ENCODE data around the gene PHKA1. TPM values are rescaled to one million over a fixed set of nuclear protein-coding genes. Genes with fewer than 3 reads are reported as not detected.

Gene PHKA1
- total and polyA plus RNA-seq, 2 donors from 2014 or later = 2.6 to 3.4 TPM

DNA sequence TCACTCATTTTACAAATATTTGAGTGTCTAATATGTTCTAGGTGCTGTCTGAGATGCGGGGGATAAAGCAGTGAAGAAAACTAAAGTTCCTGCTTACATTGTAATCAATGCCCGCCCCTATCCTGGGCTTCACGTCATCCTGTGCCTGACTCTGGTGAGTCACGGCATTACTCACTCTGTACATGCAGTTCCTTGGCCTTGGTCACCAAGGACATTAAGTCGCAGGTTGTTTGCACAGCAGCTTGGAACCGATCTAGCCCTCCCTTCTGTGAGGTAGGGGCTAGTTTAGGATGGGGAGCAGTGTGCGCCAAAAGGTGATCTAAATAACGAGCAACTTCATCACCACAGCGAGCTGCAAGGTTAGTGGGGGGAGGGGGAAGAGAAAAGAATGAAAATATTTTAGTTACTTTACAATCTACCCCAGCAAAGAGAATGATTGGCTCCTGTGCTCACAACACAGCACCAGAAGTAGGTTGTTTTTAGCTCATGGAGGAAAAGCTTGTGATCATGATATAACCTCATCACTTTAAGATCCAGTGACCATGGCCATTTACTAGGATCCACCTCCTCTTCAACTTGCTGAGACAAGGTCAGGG lies 93.5 kb downstream of the PHKA1 start:
- Histone ChIP-seq H3K27ac (ENCODE audit: low read depth in 2 of 2, low read length in 2 of 2) (no peak overlapping the region), H3K9me3 (ENCODE audit: control insufficient read depth in 2 of 3, insufficient read depth in 1 of 3, low read length in 3 of 3) (no peaks in the 10 kb centered on the region), H3K4me1 (ENCODE audit: control insufficient read depth in 2 of 3, insufficient read depth in 2 of 3, low read depth in 1 of 3, low read length in 3 of 3) (no peaks in the 10 kb centered on the region), H3K4me3 (ENCODE audit: low read length in 3 of 3) (no peak overlapping the region), H3K9ac (ENCODE audit: low read length in 3 of 3) (no peak overlapping the region), H3K36me3 (ENCODE audit: control insufficient read depth in 2 of 3, insufficient read depth in 3 of 3, low read length in 3 of 3) (no peaks in the 10 kb centered on the region), H3K27me3 (ENCODE audit: control insufficient read depth, insufficient read depth, low read length) (no peaks in the 10 kb centered on the region)
- intact Hi-C loops (cut with DNase I) = no loop called here
- FAIRE-seq (no peak), DNase-seq (peak in 1 of 5 donors; percentile 78)
- TF ChIP-seq CTCF (IDR thresholded peaks at IDR 0.05; ENCODE audit: borderline replicate concordance, extremely low read depth, insufficient read depth) = no peak

- H3K4me3 ChIP-seq (ENCODE audit: low read length in 3 of 3) = no peak overlapping the region
- no peak for FAIRE-seq
- TF ChIP-seq CTCF (IDR thresholded peaks at IDR 0.05; ENCODE audit: borderline replicate concordance, extremely low read depth, insufficient read depth) = no peak
- no peaks in the 10 kb centered on the region for H3K4me1 ChIP-seq (ENCODE audit: control insufficient read depth in 2 of 3, insufficient read depth in 2 of 3, low read depth in 1 of 3, low read length in 3 of 3)
- H3K36me3 ChIP-seq (ENCODE audit: control insufficient read depth in 2 of 3, insufficient read depth in 3 of 3, low read length in 3 of 3) = no peaks in the 10 kb centered on the region
- H3K27me3 ChIP-seq (ENCODE audit: control insufficient read depth, insufficient read depth, low read length) = no peaks in the 10 kb centered on the region
- peak in 1 of 5 donors; percentile 2 for DNase-seq
- intact Hi-C loops (cut with DNase I) = no loop called here
- H3K9ac ChIP-seq (ENCODE audit: low read length in 3 of 3) = no peak overlapping the region
- no peaks in the 10 kb centered on the region for H3K9me3 ChIP-seq (ENCODE audit: control insufficient read depth in 2 of 3, insufficient read depth in 1 of 3, low read length in 3 of 3)
- H3K27ac ChIP-seq (ENCODE audit: low read depth in 2 of 2, low read length in 2 of 2) = no peak overlapping the region
These were observed 104.8 kb downstream of the PHKA1 start for GRCh38 chrX:72609313-72609712.

DNA sequence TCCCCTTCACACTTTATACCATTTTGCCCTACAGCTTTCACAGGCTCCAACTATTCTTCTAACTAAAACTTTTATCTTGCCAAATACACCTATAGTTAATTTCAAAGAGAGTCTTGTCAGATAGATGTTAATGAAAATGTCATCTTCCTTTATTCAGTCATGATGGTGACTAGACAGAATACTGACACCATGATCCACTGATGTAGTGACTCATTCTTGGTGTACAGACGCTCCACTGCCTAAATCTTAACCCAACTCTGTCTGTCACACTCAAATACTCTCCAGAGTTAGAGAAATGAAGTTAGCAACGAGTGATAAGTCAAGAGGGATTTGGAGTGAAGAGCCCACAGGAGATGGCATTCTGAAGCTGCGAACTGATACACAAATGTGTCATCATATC lies 109.4 kb downstream of the PHKA1 start:
- intact Hi-C loops (cut with DNase I) = no loop called here
- no peak overlapping the region for H3K9ac ChIP-seq (ENCODE audit: low read length in 3 of 3)
- FAIRE-seq = no peak

More for the DNA sequence above, 109.4 kb downstream of the PHKA1 start:
- H3K27me3 ChIP-seq (ENCODE audit: control insufficient read depth, insufficient read depth, low read length) = no peaks in the 10 kb centered on the region
- no peaks in the 10 kb centered on the region for H3K4me1 ChIP-seq (ENCODE audit: control insufficient read depth in 2 of 3, insufficient read depth in 2 of 3, low read depth in 1 of 3, low read length in 3 of 3)
- H3K4me3 ChIP-seq (ENCODE audit: low read length in 3 of 3) = no peak overlapping the region
- no peaks in the 10 kb centered on the region for H3K36me3 ChIP-seq (ENCODE audit: control insufficient read depth in 2 of 3, insufficient read depth in 3 of 3, low read length in 3 of 3)
- H3K9me3 ChIP-seq (ENCODE audit: control insufficient read depth in 2 of 3, insufficient read depth in 1 of 3, low read length in 3 of 3) = no peaks in the 10 kb centered on the region
- DNase-seq = no peak
- no peak overlapping the region for H3K27ac ChIP-seq (ENCODE audit: low read depth in 2 of 2, low read length in 2 of 2)
- TF ChIP-seq CTCF (IDR thresholded peaks at IDR 0.05; ENCODE audit: borderline replicate concordance, extremely low read depth, insufficient read depth) = no peak
